HepG2 (cell line): ENCODE results near the gene NRBP1. TPM values are rescaled to one million over a fixed set of nuclear protein-coding genes. Genes with fewer than 3 reads are reported as not detected.

ENCODE experiments used
- GABPA ChIP-seq, 2 experiments: IDR thresholded peaks; 2 replicates each; pipeline ENCODE4 v1.6.1; 2011 to 2016; ENCODE audit warnings: low read depth in 2 of 2, low read length in 1 of 2, missing biosample characterization in 1 of 2, missing genetic modification characterization in 1 of 2
- HNRNPLL ChIP-seq: fragments of 200-400 bp; formaldehyde crosslinking; IDR thresholded peaks from 2 replicates; pipeline ENCODE4 v1.6.1; 2017; ENCODE audit warnings: mild to moderate bottlenecking, low read depth, low read length; ENCODE audit not compliant: poor library complexity, severe bottlenecking
- IRF1 ChIP-seq: sonication (generic); formaldehyde crosslinking; IDR thresholded peaks from 2 replicates; pipeline ENCODE4 v1.4.0; 2020; ENCODE audit warnings: low read depth, mild to moderate bottlenecking, missing genetic modification reagents
- PCBP1 ChIP-seq: fragments of 200-400 bp; formaldehyde crosslinking; IDR thresholded peaks from 2 replicates; pipeline ENCODE4 v1.6.1; 2017; ENCODE audit warnings: mild to moderate bottlenecking, low read depth, low read length, borderline replicate concordance
- RFXANK ChIP-seq: IDR thresholded peaks from 2 replicates; pipeline ENCODE4 v1.6.1; 2016
- SMARCC2 ChIP-seq: fragments of 450-650 bp; IDR thresholded peaks from 2 replicates; pipeline ENCODE4 v1.6.1; 2017; ENCODE audit warnings: antibody characterized with exemption, mild to moderate bottlenecking
- ZFP36L1 ChIP-seq: sonication (generic); formaldehyde crosslinking; IDR thresholded peaks from 2 replicates; pipeline ENCODE4 v1.8.0; 2022; ENCODE audit warnings: mild to moderate bottlenecking, missing genetic modification reagents, moderate library complexity
- ZNF253 ChIP-seq: sonication (generic); formaldehyde crosslinking; IDR thresholded peaks from 2 replicates; pipeline ENCODE4 v1.8.0; 2022; ENCODE audit warnings: mild to moderate bottlenecking, missing genetic modification reagents, borderline replicate concordance
- ZNF280B ChIP-seq: sonication (generic); formaldehyde crosslinking; IDR thresholded peaks from 2 replicates; pipeline ENCODE4 v1.5.0; 2020; ENCODE audit warnings: missing genetic modification reagents, mild to moderate bottlenecking, borderline replicate concordance
- ZNF317 ChIP-seq: sonication (generic); formaldehyde crosslinking; IDR thresholded peaks from 2 replicates; pipeline ENCODE4 v1.5.0; 2020; ENCODE audit warnings: mild to moderate bottlenecking, missing genetic modification reagents
- ZNF75D ChIP-seq: sonication (generic); formaldehyde crosslinking; IDR thresholded peaks from 2 replicates; pipeline ENCODE4 v1.8.1; 2023; ENCODE audit warnings: missing genetic modification reagents, mild to moderate bottlenecking, borderline replicate concordance
- ZXDC ChIP-seq: sonication (generic); formaldehyde crosslinking; IDR thresholded peaks from 2 replicates; pipeline ENCODE4 v1.5.0; 2020; ENCODE audit warnings: mild to moderate bottlenecking, missing genetic modification reagents
- polyA plus RNA-seq, 8 experiments: library from polyadenylated mRNA; depleted of rRNA in 3 of 8; stranded (reverse) in 7 of 8; unstranded in 1 of 8; fragments of >200 nt; fragmentation: Illumina TruSeq in 4 of 8; extraction: Trizol in 4 of 8; gene quantifications; 2 replicates each; pipeline versions ENCODE4 v1.2.1 to v1.2.3, GENCODE V29; 2011 to 2016; ENCODE audit warnings: low read depth in 4 of 8, missing spikeins in 1 of 8, mixed read lengths in 1 of 8; ENCODE audit not compliant: insufficient read depth in 1 of 8
- total RNA-seq, 5 experiments: library from RNA; depleted of rRNA; stranded (reverse); fragments of >200 nt; fragmentation: Illumina TruSeq; extraction: Trizol; gene quantifications; 2 replicates each; pipeline ENCODE4 v1.2.3, GENCODE V29; 2016; ENCODE audit warnings: low read depth in 1 of 5
- TF ChIP-seq, protein P1 (sequence below): sonication (generic); formaldehyde crosslinking; IDR thresholded peaks from 2 replicates; pipeline ENCODE4 v1.9.0; 2022; ENCODE audit warnings: missing genetic modification reagents, mild to moderate bottlenecking, borderline replicate concordance
- TF ChIP-seq, protein P2 (sequence below): sonication (generic); formaldehyde crosslinking; conservative IDR thresholded peaks from 2 replicates; pipeline ENCODE4 v1.4.0; 2020; ENCODE audit warnings: missing genetic modification reagents
- TF ChIP-seq, protein P3 (sequence below): IDR thresholded peaks from 2 replicates; pipeline ENCODE4 v1.6.1; 2016; ENCODE audit warnings: missing compliant biosample characterization, missing genetic modification reagents, borderline replicate concordance
- TF ChIP-seq, protein P4 (sequence below): IDR thresholded peaks from 2 replicates; pipeline ENCODE4 v1.6.1; 2016; ENCODE audit warnings: control low read depth

The NRBP1 gene
- total and polyA plus RNA-seq, 2 of the 13 experiments (the other 11 are each of a cell fraction or from before 2014, with no cell fraction given) = 165 to 240 TPM

DNA sequence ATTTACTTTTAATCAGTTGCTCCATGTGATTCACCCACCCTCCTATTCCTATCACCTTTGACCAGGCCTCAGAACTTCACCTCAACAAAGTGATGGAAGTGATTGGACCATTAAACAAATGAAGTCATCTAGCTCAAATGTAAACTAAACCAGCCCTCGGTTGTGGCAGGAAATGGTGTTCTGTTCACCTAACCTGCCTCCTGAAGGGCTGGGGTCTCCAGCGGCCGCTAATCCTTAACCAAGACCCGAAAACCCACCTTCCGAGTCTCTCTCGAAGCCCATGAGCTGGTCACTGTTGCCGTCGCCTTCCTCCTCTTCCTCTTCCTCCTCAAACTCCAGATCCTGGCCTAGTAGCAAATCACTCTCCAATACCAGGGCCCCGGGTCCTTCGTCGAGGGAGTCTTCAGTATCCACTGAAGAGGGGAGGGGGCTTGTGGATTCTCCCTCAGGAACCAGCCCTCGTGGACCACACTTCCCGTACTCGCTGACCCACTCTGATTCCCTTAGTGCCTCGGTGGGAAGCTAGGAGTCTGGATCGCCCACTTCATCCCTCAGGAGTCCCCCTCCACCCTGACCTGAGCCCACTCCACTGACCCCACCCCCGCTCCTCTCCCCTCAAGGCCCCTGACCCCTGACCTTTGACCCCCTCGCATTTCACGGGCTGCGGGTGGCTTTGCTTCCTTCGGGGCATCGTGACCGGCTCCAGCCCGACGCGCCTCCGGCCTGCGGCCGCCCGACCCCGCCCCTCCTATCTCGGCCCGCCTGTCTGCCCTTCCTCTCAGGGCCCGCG is 48.4 kb upstream of the NRBP1 start (continued):
- TF ChIP-seq, protein P1, sequence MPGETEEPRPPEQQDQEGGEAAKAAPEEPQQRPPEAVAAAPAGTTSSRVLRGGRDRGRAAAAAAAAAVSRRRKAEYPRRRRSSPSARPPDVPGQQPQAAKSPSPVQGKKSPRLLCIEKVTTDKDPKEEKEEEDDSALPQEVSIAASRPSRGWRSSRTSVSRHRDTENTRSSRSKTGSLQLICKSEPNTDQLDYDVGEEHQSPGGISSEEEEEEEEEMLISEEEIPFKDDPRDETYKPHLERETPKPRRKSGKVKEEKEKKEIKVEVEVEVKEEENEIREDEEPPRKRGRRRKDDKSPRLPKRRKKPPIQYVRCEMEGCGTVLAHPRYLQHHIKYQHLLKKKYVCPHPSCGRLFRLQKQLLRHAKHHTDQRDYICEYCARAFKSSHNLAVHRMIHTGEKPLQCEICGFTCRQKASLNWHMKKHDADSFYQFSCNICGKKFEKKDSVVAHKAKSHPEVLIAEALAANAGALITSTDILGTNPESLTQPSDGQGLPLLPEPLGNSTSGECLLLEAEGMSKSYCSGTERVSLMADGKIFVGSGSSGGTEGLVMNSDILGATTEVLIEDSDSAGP = no peak
- TF ChIP-seq, protein P2, sequence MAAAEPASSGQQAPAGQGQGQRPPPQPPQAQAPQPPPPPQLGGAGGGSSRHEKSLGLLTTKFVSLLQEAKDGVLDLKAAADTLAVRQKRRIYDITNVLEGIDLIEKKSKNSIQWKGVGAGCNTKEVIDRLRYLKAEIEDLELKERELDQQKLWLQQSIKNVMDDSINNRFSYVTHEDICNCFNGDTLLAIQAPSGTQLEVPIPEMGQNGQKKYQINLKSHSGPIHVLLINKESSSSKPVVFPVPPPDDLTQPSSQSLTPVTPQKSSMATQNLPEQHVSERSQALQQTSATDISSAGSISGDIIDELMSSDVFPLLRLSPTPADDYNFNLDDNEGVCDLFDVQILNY (CRISPR knock-in tag) = no peak
- TF ChIP-seq, protein P3, sequence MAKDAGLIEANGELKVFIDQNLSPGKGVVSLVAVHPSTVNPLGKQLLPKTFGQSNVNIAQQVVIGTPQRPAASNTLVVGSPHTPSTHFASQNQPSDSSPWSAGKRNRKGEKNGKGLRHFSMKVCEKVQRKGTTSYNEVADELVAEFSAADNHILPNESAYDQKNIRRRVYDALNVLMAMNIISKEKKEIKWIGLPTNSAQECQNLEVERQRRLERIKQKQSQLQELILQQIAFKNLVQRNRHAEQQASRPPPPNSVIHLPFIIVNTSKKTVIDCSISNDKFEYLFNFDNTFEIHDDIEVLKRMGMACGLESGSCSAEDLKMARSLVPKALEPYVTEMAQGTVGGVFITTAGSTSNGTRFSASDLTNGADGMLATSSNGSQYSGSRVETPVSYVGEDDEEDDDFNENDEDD (CRISPR knock-in tag) = no peak
- TF ChIP-seq PCBP1 = no peak
- no peak for TF ChIP-seq ZNF75D (CRISPR knock-in tag)
- TF ChIP-seq ZNF280B = no peak
- no peak for TF ChIP-seq RFXANK (CRISPR knock-in tag)
- TF ChIP-seq HNRNPLL = no peak
- TF ChIP-seq, protein P4, sequence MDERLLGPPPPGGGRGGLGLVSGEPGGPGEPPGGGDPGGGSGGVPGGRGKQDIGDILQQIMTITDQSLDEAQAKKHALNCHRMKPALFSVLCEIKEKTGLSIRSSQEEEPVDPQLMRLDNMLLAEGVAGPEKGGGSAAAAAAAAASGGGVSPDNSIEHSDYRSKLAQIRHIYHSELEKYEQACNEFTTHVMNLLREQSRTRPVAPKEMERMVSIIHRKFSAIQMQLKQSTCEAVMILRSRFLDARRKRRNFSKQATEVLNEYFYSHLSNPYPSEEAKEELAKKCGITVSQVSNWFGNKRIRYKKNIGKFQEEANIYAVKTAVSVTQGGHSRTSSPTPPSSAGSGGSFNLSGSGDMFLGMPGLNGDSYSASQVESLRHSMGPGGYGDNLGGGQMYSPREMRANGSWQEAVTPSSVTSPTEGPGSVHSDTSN (CRISPR knock-in tag) = no peak
- TF ChIP-seq GABPA (IDR thresholded peaks at IDR 0.05; ENCODE audit: low read depth, low read length) = no peak
- TF ChIP-seq GABPA (CRISPR knock-in tag; IDR thresholded peaks at IDR 0.05; ENCODE audit: low read depth) = no peak
- peak; percentile 73; the same call in 1 of the 2 replicates for TF ChIP-seq ZFP36L1
- no peak for TF ChIP-seq SMARCC2
- TF ChIP-seq IRF1 (CRISPR knock-in tag) = no peak
- no peak for TF ChIP-seq ZNF317 (CRISPR knock-in tag)
- TF ChIP-seq ZNF253 (CRISPR knock-in tag) = peak; percentile 81; the same call in 1 of the 2 replicates
- TF ChIP-seq ZXDC = no peak
